Measurements from ENCODE around the gene ZBTB22. TPM values are rescaled to one million over a fixed set of nuclear protein-coding genes. Genes with fewer than 3 reads are reported as not detected.
"Not testable (repeated sequence)": the region's sequence is repeated elsewhere in the genome, so short reads cannot be mapped to it uniquely, and the experiment has no call there.

Gene ZBTB22
- total RNA-seq, 2 donors from 2014 or later, result 25.1 to 27.5 TPM

DNA sequence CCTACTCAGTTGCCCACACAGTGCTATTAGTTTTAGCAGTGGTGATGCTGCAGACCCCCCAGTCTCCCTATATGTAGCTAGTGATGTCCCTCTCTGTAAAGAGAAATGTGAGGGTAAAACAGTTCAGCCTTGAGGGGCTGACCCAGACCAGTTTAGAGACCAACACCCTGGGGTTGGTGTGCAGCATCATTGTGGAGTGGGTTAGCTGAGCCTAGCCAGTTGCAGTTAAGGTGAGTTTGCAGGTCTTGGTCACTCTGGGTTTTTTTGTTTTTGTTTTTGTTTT lies 41.0 kb downstream of the ZBTB22 start:
- Histone ChIP-seq H3K27ac (peak overlapping the region; percentile 87), H3K27me3 (replicated peaks; ENCODE audit: insufficient read depth) (no peaks in the 10 kb centered on the region), H3K36me3 (no peaks in the 10 kb centered on the region), H3K4me1 (replicated peaks) (peaks cover 28% of the 10 kb centered on the region), H3K4me3 (peak overlapping the region; percentile 55 to 74), H3K9me3 (no peaks in the 10 kb centered on the region)
- intact Hi-C loops (cut with DNase I), result no loop called here
- no peak for TF ChIP-seq POLR2AphosphoS5 (IDR thresholded peaks at IDR 0.05)
- no peak for TF ChIP-seq POLR2A (IDR thresholded peaks at IDR 0.05)
- no peak for TF ChIP-seq CTCF (IDR thresholded peaks at IDR 0.05)
- DNase-seq (ENCODE audit: low spot score), result no peak

DNA sequence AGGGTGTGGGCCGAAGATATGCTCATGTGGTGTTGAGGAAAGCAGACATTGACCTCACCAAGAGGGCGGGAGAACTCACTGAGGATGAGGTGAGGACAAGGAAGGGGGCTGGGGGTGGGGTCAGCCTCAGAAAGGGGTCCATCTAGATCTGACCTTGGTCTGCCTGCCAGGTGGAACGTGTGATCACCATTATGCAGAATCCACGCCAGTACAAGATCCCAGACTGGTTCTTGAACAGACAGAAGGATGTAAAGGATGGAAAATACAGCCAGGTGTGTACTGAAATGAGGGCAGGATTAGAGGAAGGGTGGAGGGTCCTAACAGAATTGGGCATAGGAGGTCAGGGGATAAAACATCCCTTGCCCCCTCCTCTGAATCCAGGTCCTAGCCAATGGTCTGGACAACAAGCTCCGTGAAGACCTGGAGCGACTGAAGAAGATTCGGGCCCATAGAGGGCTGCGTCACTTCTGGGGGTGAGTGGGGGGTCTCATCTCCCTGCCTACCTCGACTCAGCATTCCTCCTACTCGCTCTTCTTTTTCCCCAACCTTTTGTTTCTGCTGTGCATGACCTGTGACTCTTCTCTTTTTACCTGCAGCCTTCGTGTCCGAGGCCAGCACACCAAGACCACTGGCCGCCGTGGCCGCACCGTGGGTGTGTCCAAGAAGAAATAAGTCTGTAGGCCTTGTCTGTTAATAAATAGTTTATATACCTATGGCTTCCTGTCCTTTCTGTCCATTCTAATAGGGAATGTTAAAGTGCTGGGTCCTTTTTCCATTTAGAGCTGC lies 41.6 kb downstream of the ZBTB22 start:
- Histone ChIP-seq H3K4me3 (peak overlapping the region in 1 of 2 donors; percentile 74), H3K27ac (peak overlapping the region; percentile 87), H3K4me1 (replicated peaks) (peaks cover 28% of the 10 kb centered on the region)
- H3K27me3 ChIP-seq (replicated peaks; ENCODE audit: insufficient read depth); H3K9me3 ChIP-seq; intact Hi-C loops (cut with DNase I); H3K36me3 ChIP-seq; DNase-seq (ENCODE audit: low spot score): not testable (repeated sequence)
- 83% methylated on average over 16 of the region's 16 CpGs for WGBS

GRCh38 chr6:33273924-33274902 lies 43.3 kb downstream of the ZBTB22 start:
- Histone ChIP-seq H3K4me1 (replicated peaks) (peaks cover 28% of the 10 kb centered on the region), H3K4me3 (no peak overlapping the region), H3K9me3 (no peaks in the 10 kb centered on the region), H3K36me3 (no peaks in the 10 kb centered on the region), H3K27me3 (replicated peaks; ENCODE audit: insufficient read depth) (no peaks in the 10 kb centered on the region), H3K27ac (no peak overlapping the region)
- TF ChIP-seq POLR2AphosphoS5 (IDR thresholded peaks at IDR 0.05), result no peak
- no peak for TF ChIP-seq POLR2A (IDR thresholded peaks at IDR 0.05)
- TF ChIP-seq CTCF (IDR thresholded peaks at IDR 0.05), result no peak
- intact Hi-C loops (cut with DNase I), result loop anchor here (2.0 kb wide), 1 partner anchor 25 kb away; the partner anchor contains the start of gene RGL2
- WGBS, result 76% methylated on average over 14 of the region's 14 CpGs
- no peak for DNase-seq (ENCODE audit: low spot score)

DNA sequence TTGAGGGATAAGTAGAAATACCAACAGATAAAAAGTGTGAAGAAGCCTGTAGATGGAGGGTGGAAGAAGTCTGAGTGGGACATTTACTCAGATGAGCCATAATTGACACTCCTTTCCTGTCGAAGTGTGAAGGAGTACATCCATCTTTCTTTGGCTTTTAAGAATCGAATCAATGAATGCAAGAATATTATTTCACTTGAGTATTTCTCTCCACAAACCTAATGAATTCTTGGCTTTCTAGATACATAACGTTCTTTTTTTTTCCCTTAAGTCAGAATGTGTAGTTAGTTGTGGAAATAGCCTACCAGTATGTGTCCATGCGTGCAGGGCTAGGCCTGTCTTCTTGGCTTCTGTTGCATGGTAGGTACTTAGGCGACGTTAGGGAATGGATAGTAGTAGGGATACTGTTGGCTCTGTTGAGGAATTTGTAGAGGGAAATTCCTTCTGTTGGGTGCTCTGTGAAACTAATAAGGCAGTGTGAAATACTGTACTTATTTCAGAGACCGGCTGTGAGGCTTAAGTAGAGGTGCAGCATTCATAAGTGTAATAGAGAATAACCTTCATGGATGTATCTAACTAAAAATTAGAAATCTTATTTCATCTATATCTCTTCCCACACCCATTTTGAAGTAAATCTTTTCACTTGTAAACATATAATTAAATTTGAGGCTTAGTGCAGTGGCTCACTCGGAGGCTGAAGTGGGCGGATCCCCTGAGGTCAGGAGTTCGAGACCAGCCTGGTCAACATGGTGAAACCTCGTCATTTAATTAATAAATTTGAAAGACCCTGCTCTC lies 44.2 kb downstream of the ZBTB22 start:
- TF ChIP-seq POLR2AphosphoS5 (IDR thresholded peaks at IDR 0.05) (no peak), CTCF (IDR thresholded peaks at IDR 0.05) (no peak), POLR2A (IDR thresholded peaks at IDR 0.05) (no peak)
- Histone ChIP-seq H3K4me3 (peak overlapping the region; percentile 65 to 91), H3K27me3 (replicated peaks; ENCODE audit: insufficient read depth) (no peaks in the 10 kb centered on the region), H3K9me3 (no peaks in the 10 kb centered on the region), H3K27ac (peak overlapping the region in 1 of 2 donors; percentile 93), H3K36me3 (peaks cover 0 to under 1% of the 10 kb centered on the region in 2 donors), H3K4me1 (replicated peaks) (peaks cover 28% of the 10 kb centered on the region)
- DNase-seq (ENCODE audit: low spot score), result no peak
- 58% methylated on average over 11 of the region's 11 CpGs for WGBS
- intact Hi-C loops (cut with DNase I), result loop anchor here (2.0 kb wide), 1 partner anchor 25 kb away; the partner anchor contains the start of gene RGL2

Measured in prostate gland (tissue), 2 donors.